GM21825 (cell line): ENCODE data around the gene SCAPER.

Source experiments
- ATAC-seq: cut with Tn5 transposase; IDR thresholded peaks from one replicate; pipeline ENCODE4 v1.9.1; 2021; ENCODE audit warnings: mild to moderate bottlenecking, moderate library complexity; ENCODE audit not compliant: unreplicated experiment

SCAPER gene

DNA sequence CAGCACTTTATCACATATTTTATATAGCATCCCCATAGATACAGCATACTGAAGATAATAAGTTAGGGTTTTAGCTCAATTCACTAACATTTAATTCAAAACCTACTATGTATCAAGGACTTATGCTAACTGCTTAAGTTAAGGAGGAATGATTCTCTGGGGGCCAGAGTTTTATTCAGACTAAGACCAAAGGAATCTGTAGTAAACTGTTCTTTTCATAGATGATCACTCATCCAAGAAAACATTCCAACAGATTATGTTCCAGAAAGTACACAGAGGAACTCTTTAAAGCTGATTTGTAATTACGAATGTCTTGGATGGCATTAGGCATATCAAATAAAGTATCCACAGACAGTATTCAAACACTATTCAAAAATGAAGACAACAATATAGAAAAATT, 226.4 kb downstream of the SCAPER start:
- ATAC-seq, result no peak

DNA sequence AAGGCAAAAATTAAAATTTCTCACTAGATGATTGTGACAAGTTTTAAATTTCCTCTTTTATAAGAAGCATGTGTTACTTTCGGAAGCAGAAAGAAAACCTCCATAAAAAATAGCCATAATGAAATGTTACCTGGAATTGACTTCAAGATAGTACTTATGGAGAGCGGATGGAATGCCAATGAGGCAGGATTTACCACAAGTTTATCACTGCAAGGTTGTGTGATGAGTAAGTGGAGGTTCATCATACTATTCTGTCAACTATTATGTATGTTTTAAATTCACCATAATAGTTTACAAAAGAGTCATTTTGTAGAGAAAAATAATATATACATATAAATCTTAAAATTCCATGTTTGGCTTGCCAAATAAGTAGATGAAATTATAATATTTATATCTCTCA, 230.3 kb downstream of the SCAPER start:
- ATAC-seq, result no peak

GRCh38 chr15:76669521-76670207, 235.5 kb downstream of the SCAPER start:
- ATAC-seq, result no peak

DNA sequence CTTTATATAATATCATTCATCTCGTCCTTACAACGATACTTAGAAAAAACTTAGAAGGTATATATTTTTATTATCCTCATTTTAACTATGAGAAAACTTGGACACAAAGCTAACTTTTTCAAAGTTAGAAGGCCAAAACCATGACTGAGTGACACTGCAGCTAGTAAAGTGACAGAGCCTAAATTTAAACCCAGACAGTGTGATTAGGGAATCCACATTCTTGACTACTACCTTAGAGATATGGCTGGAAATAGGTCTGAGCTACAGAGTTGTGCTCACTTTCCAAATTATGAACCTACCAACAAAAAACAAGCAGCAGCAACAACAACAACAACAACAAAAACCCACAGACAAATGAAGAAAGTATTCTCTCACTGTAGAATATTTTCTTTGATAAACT, 236.2 kb downstream of the SCAPER start:
- no peak for ATAC-seq

- ATAC-seq, result no peak
Measured at GRCh38 chr15:76667943-76668715, 237.0 kb downstream of the SCAPER start.

- no peak for ATAC-seq
Measured at GRCh38 chr15:76664895-76665294, 240.2 kb downstream of the SCAPER start.

- ATAC-seq, result no peak
Measured at GRCh38 chr15:76664411-76664810, 240.7 kb downstream of the SCAPER start.

GRCh38 chr15:76663529-76663928, 241.6 kb downstream of the SCAPER start:
- ATAC-seq, result no peak

DNA sequence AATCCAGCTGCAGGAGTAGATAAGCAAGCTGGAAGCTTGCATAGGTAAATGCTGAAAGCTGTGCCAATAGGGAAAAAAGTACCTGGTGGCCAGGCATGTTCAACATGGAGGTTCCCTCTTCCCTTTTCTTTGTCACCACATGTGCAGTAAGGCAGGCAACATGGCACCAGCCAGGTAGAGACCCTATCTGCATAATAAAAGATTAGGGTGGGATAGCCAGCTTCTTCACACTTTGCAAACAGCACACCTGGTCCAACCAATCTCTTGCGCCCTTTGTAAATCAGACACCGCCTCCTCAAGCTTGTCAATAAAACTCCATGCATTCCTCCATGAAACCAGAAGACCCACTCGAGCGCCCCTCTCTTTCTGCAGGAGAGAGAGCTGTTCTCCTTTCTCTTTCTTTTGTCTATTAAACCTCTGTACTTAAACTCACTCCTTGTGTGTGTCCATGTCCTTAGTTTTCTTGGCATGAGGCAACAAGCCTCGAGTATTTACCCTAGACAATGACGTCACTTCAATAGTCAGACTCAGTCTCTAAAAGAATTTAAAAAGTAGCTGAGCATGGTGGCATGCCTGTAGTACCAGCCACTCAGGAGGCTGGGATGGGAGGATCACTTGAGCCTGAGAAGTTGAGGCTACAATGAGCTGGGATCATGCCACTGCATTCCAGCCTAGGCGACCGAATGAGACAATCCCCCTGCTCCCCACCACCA, 256.3 kb downstream of the SCAPER start:
- ATAC-seq, result no peak

DNA sequence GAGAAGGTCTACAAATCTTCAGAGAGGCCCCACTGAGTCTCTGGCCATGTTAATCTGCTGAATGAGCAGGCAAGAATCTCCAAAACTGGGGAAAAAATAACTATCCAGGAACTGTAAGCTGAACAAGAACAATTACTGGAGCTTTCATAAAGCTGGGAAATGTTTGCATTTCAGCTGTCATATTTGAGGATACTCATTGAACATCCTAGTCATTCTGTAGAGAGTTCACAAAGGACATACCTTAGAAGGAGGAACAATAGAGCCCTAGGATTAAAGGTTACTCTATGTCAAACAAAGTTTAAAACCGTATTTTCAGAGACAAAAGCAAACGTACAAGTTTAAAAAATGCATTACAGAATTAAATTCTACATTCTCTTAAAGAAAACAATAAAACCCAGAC, 257.5 kb downstream of the SCAPER start:
- no peak for ATAC-seq

DNA sequence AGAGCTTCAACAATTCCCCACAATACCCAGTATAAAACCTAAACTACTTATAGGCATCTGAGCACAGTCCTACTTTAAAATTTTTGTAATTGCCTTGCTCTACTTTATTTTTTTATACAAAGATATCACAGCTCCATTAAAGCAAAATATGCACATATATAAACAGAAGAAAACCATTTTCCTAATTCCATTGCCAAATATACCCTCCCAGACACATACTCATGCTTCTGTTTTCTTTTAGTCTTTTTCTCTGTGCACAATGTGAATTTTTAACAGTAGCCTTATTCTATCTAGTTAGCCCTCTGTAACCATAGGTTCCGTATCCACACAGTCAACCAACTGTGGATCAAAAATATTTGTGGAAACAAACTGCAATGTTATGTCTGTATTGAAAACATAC, 260.5 kb downstream of the SCAPER start:
- no peak for ATAC-seq

GRCh38 chr15:76642671-76643070, 262.5 kb downstream of the SCAPER start:
- ATAC-seq, result no peak

DNA sequence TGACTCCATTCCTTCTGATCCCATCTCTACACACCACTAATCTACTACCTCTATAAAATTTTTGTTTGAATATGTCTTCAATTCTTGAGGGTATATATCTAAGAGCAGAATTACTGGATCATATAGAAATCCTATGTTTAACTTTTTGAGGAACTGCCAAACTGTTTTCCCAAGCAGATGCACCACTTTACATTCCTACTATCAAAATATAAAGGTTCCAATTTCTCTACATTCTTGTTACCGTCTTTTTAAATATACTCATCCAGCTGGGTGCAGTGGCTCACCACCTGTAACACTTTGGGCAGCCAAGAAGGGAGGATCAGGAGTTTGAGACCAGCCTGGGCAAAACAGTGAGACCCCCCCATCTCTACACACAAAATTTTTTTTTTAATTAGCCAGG, 268.0 kb downstream of the SCAPER start:
- ATAC-seq, result no peak

DNA sequence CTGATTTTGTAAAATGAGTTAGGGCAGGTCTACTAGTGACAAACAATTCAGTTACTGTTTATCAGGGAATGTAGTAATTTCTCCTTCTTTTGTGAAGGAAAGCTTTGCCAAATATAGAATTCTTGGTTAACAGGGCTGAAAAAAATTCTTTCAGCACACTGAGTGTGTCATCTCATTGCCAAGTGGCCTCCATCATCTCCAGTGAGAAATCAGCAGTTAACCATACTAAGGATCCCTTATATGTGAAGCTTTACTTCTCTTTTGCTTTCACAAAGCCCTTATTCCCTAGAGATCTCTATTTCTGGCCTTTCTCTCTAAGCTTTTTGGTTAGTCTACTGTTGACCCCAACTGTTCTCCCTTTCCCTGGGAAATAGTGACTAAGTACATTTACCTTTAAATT, 269.1 kb downstream of the SCAPER start:
- ATAC-seq, result no peak

GRCh38 chr15:76626611-76627010, 278.5 kb downstream of the SCAPER start:
- no peak for ATAC-seq

DNA sequence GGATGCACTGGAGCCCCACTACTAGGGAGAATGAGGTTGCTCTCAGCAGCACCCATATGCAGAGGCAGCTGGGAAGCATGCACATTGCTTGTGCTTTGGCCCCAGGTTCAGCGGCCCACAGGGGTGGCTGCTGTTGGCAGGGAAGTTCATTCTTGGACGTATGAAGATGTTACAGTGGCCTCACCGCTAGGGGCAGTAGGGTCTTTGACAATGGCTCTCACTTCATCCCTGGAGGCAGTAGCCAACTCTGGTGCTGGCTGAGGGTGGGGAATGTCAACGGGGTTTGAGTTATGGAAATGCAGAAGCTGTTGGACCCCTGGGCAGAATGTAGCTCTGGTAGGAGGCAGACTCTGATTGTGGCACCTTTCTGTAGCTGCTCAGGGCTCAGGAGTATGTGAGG, 279.9 kb downstream of the SCAPER start:
- ATAC-seq, result no peak

DNA sequence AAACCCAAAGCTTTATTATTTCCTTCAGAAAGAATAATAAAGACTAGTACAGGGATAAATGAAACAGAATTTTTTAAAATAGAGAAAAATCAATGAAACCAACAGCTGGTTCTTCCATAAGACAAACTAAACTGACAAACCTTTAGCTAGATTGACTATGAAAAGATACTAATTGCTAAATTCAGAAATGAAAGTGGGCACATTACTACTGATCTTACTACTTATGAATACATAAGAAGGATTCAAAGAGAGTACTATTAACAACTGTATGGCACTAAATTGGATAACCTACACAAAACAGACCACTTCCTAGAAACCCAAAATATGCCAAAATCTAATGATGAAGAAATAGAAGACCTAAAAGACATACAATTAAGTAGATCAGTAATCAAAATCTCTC, 290.4 kb downstream of the SCAPER start:
- no peak for ATAC-seq

DNA sequence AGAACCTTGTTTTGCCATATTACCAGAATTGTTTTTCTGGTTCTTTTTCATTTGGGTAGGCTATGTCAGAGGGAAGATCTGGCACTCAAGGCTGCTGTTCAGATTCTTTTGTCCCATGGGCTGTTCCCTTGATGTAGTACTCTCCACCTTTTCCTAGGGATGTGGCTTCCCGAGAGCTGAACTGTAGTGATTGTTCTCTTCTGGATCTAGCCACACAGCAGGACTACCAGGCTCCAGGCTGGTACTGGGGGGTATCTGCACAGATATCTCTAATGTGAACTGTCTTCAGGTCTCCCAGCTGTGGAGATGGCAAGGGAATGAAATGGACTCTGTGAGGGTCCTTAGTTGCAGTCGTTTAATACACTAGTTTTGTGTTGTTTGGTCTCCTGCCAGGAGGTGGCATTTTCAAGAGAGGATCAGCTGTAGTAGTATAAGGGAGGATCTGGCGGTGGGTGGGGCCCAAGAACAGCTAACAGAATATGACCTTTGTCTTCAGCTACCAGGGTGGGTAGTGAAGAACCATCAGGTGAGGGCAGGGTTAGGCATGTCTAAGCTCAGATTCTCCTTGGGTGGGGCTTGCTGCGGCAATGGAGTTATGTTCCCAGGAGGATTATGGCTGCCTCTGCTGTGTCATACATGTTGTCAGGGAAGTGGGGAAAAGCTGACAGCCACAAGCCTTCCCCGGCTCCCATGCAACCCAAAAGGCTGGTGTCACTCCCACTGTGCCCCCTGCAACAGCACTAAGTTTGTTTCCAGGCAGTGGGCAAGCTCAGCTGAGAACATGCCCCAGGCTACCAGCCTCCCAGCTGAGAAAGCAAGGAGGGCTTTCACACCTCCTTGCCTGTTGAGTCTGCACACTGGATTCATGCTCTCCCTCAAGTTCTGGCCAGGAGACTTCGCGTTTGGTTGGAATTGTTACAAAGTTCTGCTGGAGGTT, 316.1 kb downstream of the SCAPER start:
- ATAC-seq, result no peak

- ATAC-seq, result no peak
Measured at GRCh38 chr15:76585576-76585897, 319.6 kb downstream of the SCAPER start.

DNA sequence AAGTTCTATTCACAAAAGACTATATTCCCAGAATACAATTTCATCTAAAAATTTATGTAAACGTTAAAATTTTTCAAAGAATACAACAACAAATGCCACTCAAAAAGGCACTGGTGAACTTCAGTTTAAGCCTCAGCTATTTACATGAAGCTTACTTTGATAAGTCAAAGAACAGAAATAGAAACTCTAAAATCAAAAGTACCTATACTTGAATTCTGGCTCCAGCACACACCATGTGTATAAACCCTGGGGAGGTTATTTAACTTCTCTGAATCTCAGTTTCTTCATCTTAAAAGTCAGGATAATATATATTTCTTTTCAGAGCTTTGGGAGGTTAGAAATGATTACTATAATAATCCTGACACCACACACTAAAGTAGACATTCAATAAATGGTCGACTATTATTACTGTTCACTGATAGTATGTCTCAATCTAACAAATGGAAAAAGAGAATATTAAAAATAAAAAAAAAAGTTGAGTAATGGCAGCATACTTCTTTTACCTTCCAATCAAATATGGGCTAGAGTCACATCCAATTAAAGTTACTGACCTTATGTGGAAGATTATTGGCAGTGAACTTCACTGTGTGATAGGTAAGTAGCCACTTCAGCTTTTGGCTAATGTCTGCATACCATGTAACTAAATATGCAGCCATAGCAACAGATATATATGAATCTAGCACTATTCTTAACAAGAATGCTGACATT, 320.1 kb downstream of the SCAPER start:
- no peak for ATAC-seq
